NCI-H1930 (cell line): ENCODE results near the gene RFX3.
A peak's percentile ranks its signal among the peaks of the same experiment; 100 is the strongest.

Experiments used
- DNase-seq, 2 experiments: peaks; one replicate each; lab custom pipeline; 2025; lab: John Stamatoyannopoulos, UW

RFX3 gene

GRCh38 chr9:3477236-3477834, 48.5 kb downstream of the RFX3 start:
- no peak for DNase-seq

GRCh38 chr9:3475300-3476020, 50.3 kb downstream of the RFX3 start:
- DNase-seq: no peak

- DNase-seq: no peak
Measured at GRCh38 chr9:3474821-3475220, 51.0 kb downstream of the RFX3 start.

DNA sequence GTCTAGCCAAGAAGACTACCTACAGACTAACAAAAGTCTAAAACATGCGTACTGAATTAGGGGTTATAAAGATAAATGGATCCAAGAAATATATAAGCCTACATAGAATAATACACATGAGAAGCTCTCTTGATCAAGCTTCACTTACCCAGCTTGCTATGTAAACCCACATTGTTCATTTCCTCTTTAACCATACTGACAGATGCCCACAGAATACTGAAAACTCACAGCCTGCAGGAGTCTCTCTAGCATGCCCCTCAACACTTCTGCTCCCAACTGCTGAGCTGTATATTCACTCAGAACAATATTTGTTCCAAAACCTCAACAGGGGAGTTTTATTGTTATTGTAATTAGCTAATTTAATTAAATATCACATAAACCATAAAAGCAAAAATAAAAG, 52.4 kb downstream of the RFX3 start:
- no peak for DNase-seq

DNA sequence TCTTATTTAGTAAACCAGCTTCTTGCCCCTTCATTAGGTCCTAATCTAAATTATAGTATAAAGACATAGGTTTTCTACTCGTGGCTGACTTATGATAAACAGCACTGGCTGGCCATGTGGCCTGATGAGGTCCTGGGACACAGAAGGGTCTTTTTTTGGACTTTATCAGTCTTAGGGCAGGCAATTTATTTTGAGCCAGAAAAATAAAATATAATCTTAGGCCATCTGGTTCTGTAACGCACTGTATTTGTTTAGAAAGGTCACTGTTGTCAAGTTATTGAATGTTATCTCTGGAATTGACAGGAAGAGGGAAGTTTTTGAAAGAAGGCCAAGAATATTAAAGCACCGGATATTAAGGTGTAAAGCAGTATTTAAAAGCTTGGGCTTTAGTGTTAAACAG, 53.9 kb downstream of the RFX3 start:
- DNase-seq: no peak

- DNase-seq: peak; percentile 84 to 89
Measured at GRCh38 chr9:3468421-3469205, 57.2 kb downstream of the RFX3 start.

DNA sequence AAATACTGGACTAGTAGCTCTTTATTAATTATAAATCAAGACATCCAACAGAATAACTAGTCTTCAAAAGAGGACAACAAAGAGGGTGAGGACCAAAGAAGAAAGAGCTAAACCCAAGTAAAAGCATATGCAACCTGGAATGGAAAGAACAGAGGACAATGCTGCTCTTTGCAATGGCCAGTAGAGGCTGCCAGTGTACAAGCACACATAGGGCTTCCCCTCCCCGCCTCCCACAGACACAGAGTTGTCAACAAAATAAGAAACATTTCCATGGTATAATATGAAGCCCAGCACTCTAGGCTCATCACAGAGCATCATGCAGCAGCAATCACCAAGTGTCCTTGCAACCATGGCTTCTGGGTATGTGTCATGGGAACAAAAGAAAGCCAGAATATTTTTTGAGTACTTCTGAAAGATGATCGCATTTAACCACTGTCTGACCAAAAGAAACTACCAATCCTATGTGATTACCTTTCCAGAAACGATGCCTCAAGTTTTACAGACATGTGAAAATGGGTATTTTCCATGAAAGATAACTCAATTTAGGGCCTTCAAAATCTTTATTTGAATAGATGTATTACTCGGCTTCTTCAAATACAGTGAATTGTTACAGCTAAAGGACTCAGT, 58.1 kb downstream of the RFX3 start:
- DNase-seq: peak; percentile 42 to 45

DNA sequence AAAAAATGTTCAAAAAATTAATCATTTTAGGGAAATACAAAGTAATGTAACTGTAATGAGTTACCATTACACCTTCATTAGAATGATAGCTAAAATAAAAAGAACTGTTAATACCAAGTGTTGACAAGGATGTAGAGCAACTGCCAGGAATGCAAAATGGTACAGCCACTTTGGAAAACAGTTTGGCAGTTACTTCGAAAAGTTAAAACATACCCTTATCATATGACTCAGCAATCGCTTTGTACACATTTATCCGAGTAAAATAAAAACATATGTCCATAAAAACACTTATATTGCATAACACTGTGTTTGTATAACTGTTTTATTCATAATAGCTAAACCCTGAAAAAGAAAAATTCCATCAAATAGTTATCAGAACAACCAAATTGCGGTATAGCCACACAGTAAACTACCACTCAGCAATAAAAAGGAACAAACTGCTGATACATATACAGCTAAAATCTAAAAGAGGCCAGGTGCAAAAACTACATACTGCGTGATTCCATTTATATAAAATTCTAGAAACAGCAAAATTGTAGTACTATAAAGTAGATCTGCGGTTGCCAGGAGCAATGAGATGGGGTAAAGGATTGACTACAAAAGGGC, 61.7 kb downstream of the RFX3 start:
- DNase-seq: no peak

DNA sequence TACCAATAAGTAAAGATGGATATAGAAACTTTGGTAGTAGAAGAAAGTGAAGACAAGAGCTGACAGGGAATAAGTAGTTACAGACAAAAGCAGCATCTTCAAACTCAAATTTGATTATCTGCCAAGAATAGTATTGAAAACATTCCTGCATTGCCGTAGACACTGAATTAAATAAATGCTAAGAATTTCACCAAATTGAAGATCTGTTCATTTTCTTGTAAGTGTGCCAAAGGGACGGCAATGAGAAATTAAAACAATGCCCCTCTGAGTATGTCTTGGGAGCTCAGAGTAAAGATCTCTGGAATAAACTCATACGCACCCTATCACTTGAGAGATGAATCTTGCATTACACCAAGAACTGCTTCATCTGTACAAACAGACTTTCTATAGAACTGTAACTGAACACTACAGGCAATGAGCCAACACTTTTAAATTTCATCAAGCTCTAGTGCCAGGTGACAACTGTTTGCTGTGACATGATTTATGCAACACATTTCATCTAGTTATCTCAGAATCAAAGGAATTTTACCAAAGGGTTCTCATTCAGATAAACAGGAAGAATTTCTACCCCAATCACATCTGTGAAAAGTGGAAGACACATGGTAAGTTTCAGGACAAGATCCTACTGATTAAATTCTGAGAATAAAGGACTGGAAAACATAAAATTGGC, 66.9 kb downstream of the RFX3 start:
- DNase-seq: peak; percentile 22 to 58

DNA sequence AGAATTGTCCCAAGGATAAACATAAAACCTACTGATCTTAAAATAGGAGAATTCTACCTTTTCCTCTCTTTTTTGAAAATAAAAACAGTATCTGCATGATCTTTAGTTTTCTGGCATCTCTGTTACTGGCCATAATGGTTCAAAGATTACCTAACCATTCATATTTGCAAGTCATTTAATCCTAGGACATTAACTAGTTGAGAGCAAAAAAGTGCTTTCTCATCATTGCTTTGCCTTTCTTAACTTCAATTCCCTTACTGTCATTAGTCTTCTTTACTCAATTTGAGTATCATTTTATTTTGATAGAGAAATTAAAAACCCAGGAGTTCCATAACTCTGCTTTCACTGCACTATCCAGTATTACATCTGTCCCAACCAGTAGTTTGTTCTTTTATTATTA, 68.6 kb downstream of the RFX3 start:
- no peak for DNase-seq

- no peak for DNase-seq
Measured at GRCh38 chr9:3455717-3456116, 70.1 kb downstream of the RFX3 start.

DNA sequence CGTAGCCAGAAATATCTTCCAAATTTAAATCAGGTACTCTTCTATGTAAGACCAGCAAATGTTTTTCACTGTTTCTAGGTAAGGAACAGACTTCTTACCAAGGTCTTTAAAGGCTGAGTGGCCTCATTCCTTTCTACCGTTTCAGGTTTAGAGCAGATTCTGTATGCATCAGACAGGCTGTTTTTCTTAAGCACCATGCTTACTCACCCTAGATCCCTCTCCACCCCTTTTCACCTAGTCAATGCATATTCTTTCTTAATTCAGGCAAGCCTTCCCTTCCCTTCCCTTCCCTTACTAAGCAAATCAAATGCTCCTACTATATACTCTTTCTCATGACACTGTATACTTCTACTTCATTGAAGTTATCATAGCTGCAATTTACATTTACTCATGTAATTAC, 70.7 kb downstream of the RFX3 start:
- DNase-seq: no peak

GRCh38 chr9:3451956-3452355, 73.8 kb downstream of the RFX3 start:
- no peak for DNase-seq

DNA sequence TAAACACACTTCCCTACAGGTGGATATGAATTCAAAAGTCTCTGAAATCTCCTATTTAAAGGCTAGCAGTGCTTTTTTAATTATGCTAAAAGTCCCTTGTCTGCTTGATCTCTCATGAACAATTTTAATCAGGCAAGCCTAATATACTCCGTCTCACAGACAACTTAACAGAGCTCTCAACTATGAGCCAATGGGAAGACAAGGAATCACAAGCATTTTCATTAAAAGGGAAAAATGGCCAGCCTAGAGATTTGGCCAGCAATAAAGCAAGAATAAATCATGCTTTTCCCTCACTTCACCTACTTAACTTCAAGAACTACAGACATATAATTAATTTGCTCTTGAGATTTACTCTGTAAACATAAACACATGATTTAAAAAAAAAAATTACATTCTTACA, 78.0 kb downstream of the RFX3 start:
- DNase-seq: no peak

DNA sequence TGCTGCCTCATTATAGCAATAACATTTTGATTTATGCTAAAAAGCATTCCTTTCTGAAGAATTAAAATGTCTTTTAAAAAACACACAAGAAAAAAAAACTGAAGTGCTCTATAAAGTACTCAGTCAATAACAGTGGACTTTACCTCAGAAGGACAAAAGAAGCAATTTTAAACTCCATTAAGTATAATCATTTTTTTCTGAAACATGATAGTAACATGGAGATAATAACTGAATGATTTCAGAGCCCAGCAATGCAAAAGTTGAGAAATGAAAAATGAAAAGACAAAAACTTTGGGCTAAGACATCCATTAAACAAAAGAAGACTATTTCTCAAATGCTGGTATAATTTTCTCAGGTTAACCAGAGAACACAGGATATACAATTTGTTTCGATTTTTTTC, 78.7 kb downstream of the RFX3 start:
- DNase-seq: no peak

DNA sequence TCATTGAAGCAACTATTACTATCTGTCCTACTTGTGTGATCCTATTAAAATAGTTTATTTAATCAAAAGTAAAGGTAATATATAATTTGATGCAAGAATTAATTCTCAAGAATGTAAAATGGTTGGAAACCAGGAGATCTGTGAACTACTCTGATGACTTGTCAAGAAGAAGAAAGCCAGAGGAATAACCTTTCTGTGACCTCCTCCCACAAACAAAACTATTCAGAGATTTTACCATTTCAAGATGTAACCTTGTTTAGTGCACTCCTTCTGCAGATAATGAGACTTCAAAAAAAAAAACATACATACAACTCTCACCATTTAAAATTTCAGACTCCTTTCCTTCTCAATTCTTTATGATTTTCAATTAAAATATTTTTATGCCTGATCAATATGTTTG, 79.5 kb downstream of the RFX3 start:
- no peak for DNase-seq

GRCh38 chr9:3444016-3444415, 81.8 kb downstream of the RFX3 start:
- no peak for DNase-seq

DNA sequence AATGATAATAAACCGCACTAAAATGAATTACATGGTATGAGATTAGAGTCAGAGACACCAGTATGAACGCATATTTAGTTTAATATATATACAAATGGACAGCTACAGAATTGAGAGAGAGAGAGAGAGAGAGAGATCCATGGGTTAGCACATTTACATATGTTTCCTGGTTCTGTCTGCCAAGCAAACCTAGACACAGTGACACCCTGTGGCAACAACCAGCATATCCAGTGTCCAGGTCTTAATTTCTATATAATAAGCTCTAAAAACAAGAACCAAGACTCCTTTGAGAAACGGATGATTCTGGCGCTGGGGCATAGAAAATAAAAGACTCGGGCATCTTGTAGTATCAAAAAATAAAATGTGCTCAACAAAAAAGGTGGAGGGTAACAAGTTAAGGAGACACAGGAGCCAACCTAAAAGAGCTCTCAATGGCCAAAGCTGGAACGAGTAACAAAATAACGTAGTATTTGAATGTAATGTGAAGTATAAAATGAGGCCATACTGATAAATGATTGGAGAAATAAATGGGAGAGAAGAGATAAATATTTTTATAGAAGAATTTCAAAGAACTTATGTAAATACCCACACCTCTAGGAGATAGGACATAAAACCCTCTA, 84.5 kb downstream of the RFX3 start:
- DNase-seq: no peak

DNA sequence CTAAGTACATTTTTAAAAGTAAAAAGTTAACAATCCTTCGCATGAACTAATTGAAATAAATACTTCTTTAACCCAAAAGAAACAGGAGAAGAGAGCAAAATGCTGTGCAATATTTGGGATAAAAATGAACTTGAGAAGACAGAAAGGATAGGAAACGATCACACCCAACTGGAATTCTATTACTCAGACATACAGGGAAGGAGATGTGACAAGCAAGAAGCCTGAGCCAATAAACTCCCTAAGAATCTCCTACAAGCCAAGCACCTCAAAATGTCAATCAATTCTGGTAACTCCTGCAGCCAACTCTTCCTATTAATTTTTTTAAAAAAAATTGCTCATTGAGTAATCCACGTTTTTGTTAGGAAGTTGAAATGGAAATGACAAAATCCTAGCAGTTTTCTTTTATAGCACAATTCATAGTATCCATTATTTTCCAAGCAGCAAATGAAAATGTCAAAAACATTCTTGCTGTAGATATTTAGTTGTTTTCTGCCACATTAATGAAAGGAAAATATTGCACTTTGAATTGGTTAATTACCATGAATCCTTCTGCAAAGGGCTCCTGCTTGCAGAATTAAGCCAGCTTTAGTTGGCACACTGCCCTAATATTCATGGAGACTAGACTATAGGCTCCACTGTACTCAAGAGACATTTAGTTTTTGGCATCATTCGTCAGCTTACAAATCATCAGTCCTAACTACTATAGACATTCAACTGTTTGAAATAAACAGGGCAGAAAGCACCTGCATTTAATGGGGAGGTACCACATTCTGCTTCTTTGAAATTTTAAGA, 89.0 kb downstream of the RFX3 start:
- peak in 1 of 2 experiments; percentile 62 for DNase-seq

DNA sequence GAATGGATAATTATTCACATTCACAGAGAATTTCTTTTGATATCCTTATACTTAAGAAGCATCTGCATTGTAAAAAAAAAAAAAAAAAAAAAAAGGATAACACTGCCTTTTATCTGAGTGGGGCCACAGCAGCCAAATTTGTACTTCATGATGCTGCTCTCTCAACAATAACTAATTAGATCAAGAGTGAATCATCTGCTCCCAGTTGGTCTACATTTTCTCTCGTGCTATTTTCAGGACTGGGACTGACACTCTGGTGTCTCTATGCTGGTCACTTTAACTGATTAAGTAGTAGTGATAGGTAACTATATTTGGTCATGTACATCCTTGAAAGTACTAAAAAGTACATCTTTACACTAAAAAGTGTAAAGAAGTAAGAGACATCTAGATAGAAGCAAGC, 90.1 kb downstream of the RFX3 start:
- peak; percentile 74 to 82 for DNase-seq
